ENCODE data around the gene DOCK6.
"Not testable (repeated sequence)": the region's sequence is repeated elsewhere in the genome, so short reads cannot be mapped to it uniquely, and the experiment has no call there.

The DOCK6 gene

GRCh38 chr19:11165486-11166030, 96.8 kb downstream of the DOCK6 start:
- Histone ChIP-seq H3K9me2 (replicated peaks; ENCODE audit: insufficient read depth, low read length) (no peaks in the 10 kb centered on the region), H3K4me1 (ENCODE audit: low read length) (no peaks in the 10 kb centered on the region), H3K4me2 (ENCODE audit: low read depth, low read length) (no peak overlapping the region), H3K4me3 (ENCODE audit: low read length) (no peak overlapping the region), H4K20me1 (ENCODE audit: insufficient read depth, low read length) (no peaks in the 10 kb centered on the region), H3K27me3 (replicated peaks; ENCODE audit: insufficient read depth, low read length) (no peaks in the 10 kb centered on the region), H3K27ac (ENCODE audit: low read length) (no peak overlapping the region), H3K79me2 (ENCODE audit: low read length) (no peaks in the 10 kb centered on the region), H3K9me3 (replicated peaks; ENCODE audit: insufficient read depth, low read length) (no peaks in the 10 kb centered on the region), H3F3A (ENCODE audit: insufficient read depth, low read length) (no peaks in the 10 kb centered on the region), H2AFZ (ENCODE audit: low read length) (no peak overlapping the region), H3K36me3 (replicated peaks; ENCODE audit: insufficient read depth, low read length) (no peaks in the 10 kb centered on the region), H3K9ac (ENCODE audit: low read length) (no peak overlapping the region)
- no peak for TF ChIP-seq EZH2 (optimal IDR thresholded peaks at IDR 0.05; ENCODE audit: low read depth, low read length)
- no peak for TF ChIP-seq CTCF (IDR thresholded peaks at IDR 0.05; ENCODE audit: low read length)
- TF ChIP-seq EZH2phosphoT487 (IDR thresholded peaks at IDR 0.05; ENCODE audit: low read length), result no peak
- no peak for DNase-seq

- H3K36me3 ChIP-seq (replicated peaks; ENCODE audit: insufficient read depth, low read length), result no peaks in the 10 kb centered on the region
- H3K9ac ChIP-seq (ENCODE audit: low read length), result no peak overlapping the region
- no peak for DNase-seq
- no peaks in the 10 kb centered on the region for H3K27me3 ChIP-seq (replicated peaks; ENCODE audit: insufficient read depth, low read length)
- H3K79me2 ChIP-seq (ENCODE audit: low read length), result no peaks in the 10 kb centered on the region
- TF ChIP-seq CTCF (IDR thresholded peaks at IDR 0.05; ENCODE audit: low read length) (no peak), EZH2phosphoT487 (IDR thresholded peaks at IDR 0.05; ENCODE audit: low read length) (no peak), EZH2 (optimal IDR thresholded peaks at IDR 0.05; ENCODE audit: low read depth, low read length) (no peak)
- no peaks in the 10 kb centered on the region for H3F3A ChIP-seq (ENCODE audit: insufficient read depth, low read length)
- no peak overlapping the region for H3K4me3 ChIP-seq (ENCODE audit: low read length)
- no peaks in the 10 kb centered on the region for H3K9me2 ChIP-seq (replicated peaks; ENCODE audit: insufficient read depth, low read length)
- H4K20me1 ChIP-seq (ENCODE audit: insufficient read depth, low read length), result no peaks in the 10 kb centered on the region
- H3K9me3 ChIP-seq (replicated peaks; ENCODE audit: insufficient read depth, low read length), result no peaks in the 10 kb centered on the region
- no peaks in the 10 kb centered on the region for H3K4me1 ChIP-seq (ENCODE audit: low read length)
- H3K4me2 ChIP-seq (ENCODE audit: low read depth, low read length), result no peak overlapping the region
- H2AFZ ChIP-seq (ENCODE audit: low read length), result no peak overlapping the region
- H3K27ac ChIP-seq (ENCODE audit: low read length), result no peak overlapping the region
These were observed 97.4 kb downstream of the DOCK6 start for GRCh38 chr19:11164879-11165406.

GRCh38 chr19:11164296-11164695, 98.0 kb downstream of the DOCK6 start:
- H3K9me3 ChIP-seq (replicated peaks; ENCODE audit: insufficient read depth, low read length), result no peaks in the 10 kb centered on the region
- no peak overlapping the region for H3K4me3 ChIP-seq (ENCODE audit: low read length)
- no peaks in the 10 kb centered on the region for H3F3A ChIP-seq (ENCODE audit: insufficient read depth, low read length)
- TF ChIP-seq EZH2phosphoT487 (IDR thresholded peaks at IDR 0.05; ENCODE audit: low read length) (no peak), EZH2 (optimal IDR thresholded peaks at IDR 0.05; ENCODE audit: low read depth, low read length) (no peak), CTCF (IDR thresholded peaks at IDR 0.05; ENCODE audit: low read length) (no peak)
- H3K9me2 ChIP-seq (replicated peaks; ENCODE audit: insufficient read depth, low read length), result no peaks in the 10 kb centered on the region
- no peak overlapping the region for H3K27ac ChIP-seq (ENCODE audit: low read length)
- H3K9ac ChIP-seq (ENCODE audit: low read length), result no peak overlapping the region
- H3K4me1 ChIP-seq (ENCODE audit: low read length), result no peaks in the 10 kb centered on the region
- no peak overlapping the region for H3K4me2 ChIP-seq (ENCODE audit: low read depth, low read length)
- no peaks in the 10 kb centered on the region for H3K36me3 ChIP-seq (replicated peaks; ENCODE audit: insufficient read depth, low read length)
- H4K20me1 ChIP-seq (ENCODE audit: insufficient read depth, low read length), result no peaks in the 10 kb centered on the region
- H3K27me3 ChIP-seq (replicated peaks; ENCODE audit: insufficient read depth, low read length), result no peaks in the 10 kb centered on the region
- no peak overlapping the region for H2AFZ ChIP-seq (ENCODE audit: low read length)
- DNase-seq, result no peak
- H3K79me2 ChIP-seq (ENCODE audit: low read length), result no peaks in the 10 kb centered on the region

GRCh38 chr19:11160440-11160768, 101.9 kb downstream of the DOCK6 start:
- not testable (repeated sequence) for H3K36me3 ChIP-seq (replicated peaks; ENCODE audit: insufficient read depth, low read length); H2AFZ ChIP-seq (ENCODE audit: low read length); H3K9me3 ChIP-seq (replicated peaks; ENCODE audit: insufficient read depth, low read length); H3K4me2 ChIP-seq (ENCODE audit: low read depth, low read length); H3K9ac ChIP-seq (ENCODE audit: low read length); H3K27ac ChIP-seq (ENCODE audit: low read length); DNase-seq; H4K20me1 ChIP-seq (ENCODE audit: insufficient read depth, low read length); H3K9me2 ChIP-seq (replicated peaks; ENCODE audit: insufficient read depth, low read length); H3K4me3 ChIP-seq (ENCODE audit: low read length); H3F3A ChIP-seq (ENCODE audit: insufficient read depth, low read length); H3K4me1 ChIP-seq (ENCODE audit: low read length); H3K27me3 ChIP-seq (replicated peaks; ENCODE audit: insufficient read depth, low read length); H3K79me2 ChIP-seq (ENCODE audit: low read length)

Measured in MM.1S (cell line).